SK-N-MC (cell line): Measurements from ENCODE around the gene EGR1.

ENCODE experiments used
- EZH2 ChIP-seq: fragments of 200-600 bp; sonication (generic); IDR thresholded peaks from one replicate; pipeline ENCODE4 v1.6.1; 2017; ENCODE audit warnings: antibody characterized with exemption
- POLR2AphosphoS5 ChIP-seq: IDR thresholded peaks from 2 replicates; pipeline ENCODE4 v1.6.1; 2012; ENCODE audit warnings: mild to moderate bottlenecking, low read depth, low read length, borderline replicate concordance

DNA sequence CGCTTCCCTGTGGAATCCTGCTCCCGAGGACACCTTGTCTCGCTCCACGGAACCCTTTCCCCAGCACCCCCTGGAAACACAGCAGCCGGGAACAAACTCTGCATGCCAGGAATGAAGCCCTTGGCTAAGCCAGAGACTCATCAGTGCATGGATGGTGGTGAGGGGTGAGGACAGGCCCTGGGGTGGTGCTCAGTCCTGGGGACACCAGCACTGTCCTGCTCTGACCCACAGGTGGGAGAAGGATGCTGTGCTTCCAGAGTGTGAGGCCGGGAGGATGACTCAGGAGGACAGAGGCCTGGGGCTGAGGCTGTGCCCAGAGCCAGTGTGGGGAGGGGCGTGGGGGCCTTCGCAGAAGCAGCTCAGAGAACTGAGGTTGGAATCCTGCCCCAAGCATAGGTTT is 11.2 kb upstream of the EGR1 start:
- no peak for TF ChIP-seq POLR2AphosphoS5
- no peak for TF ChIP-seq EZH2
